Smooth muscle cell (in vitro differentiated cells): ENCODE measurements around the gene SYNDIG1. TPM values are rescaled to one million over a fixed set of nuclear protein-coding genes. Genes with fewer than 3 reads are reported as not detected.

Experiments used
- DNase-seq: peaks from one replicate; lab custom pipeline; 2025; ENCODE audit not compliant: unreplicated experiment; lab: John Stamatoyannopoulos, UW
- H2AFZ ChIP-seq: fragments of 200-600 bp; sonication (generic); 2 replicates; pipeline ENCODE4 v1.6.0; 2016; ENCODE audit warnings: antibody characterized with exemption, low read depth, mild to moderate bottlenecking
- H3F3A ChIP-seq: fragments of 200-600 bp; sonication (generic); 2 replicates; pipeline ENCODE4 v1.6.0; 2017; ENCODE audit warnings: antibody characterized with exemption, low read depth
- H3K27ac ChIP-seq: fragments of 200-600 bp; sonication (generic); 2 replicates; pipeline ENCODE4 v1.5.1; 2016; ENCODE audit warnings: low read depth, mild to moderate bottlenecking
- H3K27me3 ChIP-seq: fragments of 200-600 bp; sonication (generic); 2 replicates; pipeline ENCODE4 v1.6.1; 2016; ENCODE audit warnings: low read depth, mild to moderate bottlenecking
- H3K36me3 ChIP-seq: fragments of 200-600 bp; sonication (generic); 2 replicates; pipeline ENCODE4 v1.5.1; 2016; ENCODE audit warnings: low read depth
- H3K4me1 ChIP-seq: fragments of 200-600 bp; sonication (generic); 2 replicates; pipeline ENCODE4 v1.5.1; 2016; ENCODE audit warnings: low read depth
- H3K4me2 ChIP-seq: fragments of 200-600 bp; sonication (generic); 2 replicates; pipeline ENCODE4 v1.6.0; 2016; ENCODE audit warnings: mild to moderate bottlenecking
- H3K4me3 ChIP-seq: fragments of 200-600 bp; sonication (generic); 2 replicates; pipeline ENCODE4 v1.5.1; 2016; ENCODE audit warnings: mild to moderate bottlenecking
- H3K79me2 ChIP-seq: fragments of 200-600 bp; sonication (generic); 2 replicates; pipeline ENCODE4 v1.6.0; 2016; ENCODE audit warnings: low read depth, mild to moderate bottlenecking
- H3K9ac ChIP-seq: fragments of 200-600 bp; sonication (generic); 2 replicates; pipeline ENCODE4 v1.6.0; 2016; ENCODE audit warnings: low read depth
- H3K9me3 ChIP-seq: fragments of 200-600 bp; sonication (generic); replicated peaks from 2 replicates; pipeline ENCODE4 v1.5.1; 2016; ENCODE audit warnings: low read depth
- H4K20me1 ChIP-seq: fragments of 200-600 bp; sonication (generic); 2 replicates; pipeline ENCODE4 v1.6.0; 2016; ENCODE audit warnings: low read depth
- CTCF ChIP-seq: fragments of 200-600 bp; sonication (generic); IDR thresholded peaks from 2 replicates; pipeline ENCODE4 v1.5.1; 2017; ENCODE audit warnings: borderline replicate concordance, mild to moderate bottlenecking, antibody characterized with exemption; ENCODE audit not compliant: insufficient read depth, poor library complexity, severe bottlenecking
- WGBS: methylation state at CpG from one replicate; pipeline ENCODE4 v1.1.7; 2016; ENCODE audit warnings: low lambda C conversion rate; 5-methylcytosine and 5-hydroxymethylcytosine counted together
- polyA plus RNA-seq: library from polyadenylated mRNA; unstranded; fragments of >200 nt; fragmentation: Nextera tagmentation; extraction: Ambion mirVana; gene quantifications from 2 replicates; pipeline ENCODE4 v1.2.1, GENCODE V29; 2016
- total RNA-seq: library from RNA; depleted of rRNA; stranded (reverse); fragments of >200 nt; gene quantifications from 2 replicates; pipeline ENCODE4 v1.2.3, GENCODE V29; 2014

SYNDIG1 gene
- total and polyA plus RNA-seq, 2 experiments from 2014 or later = 1.8 to 2.2 TPM

- H3K4me2 ChIP-seq = no peak overlapping the region
- DNase-seq = no peak
- H3K9ac ChIP-seq = no peak overlapping the region
- no peak overlapping the region for H3K27ac ChIP-seq
- H3K4me1 ChIP-seq = no peaks in the 10 kb centered on the region
- H3F3A ChIP-seq = no peaks in the 10 kb centered on the region
- no peak overlapping the region for H2AFZ ChIP-seq
- no peak for TF ChIP-seq CTCF
- no peaks in the 10 kb centered on the region for H3K79me2 ChIP-seq
- no peaks in the 10 kb centered on the region for H4K20me1 ChIP-seq
- H3K4me3 ChIP-seq = no peak overlapping the region
- no peaks in the 10 kb centered on the region for H3K27me3 ChIP-seq
- 95% methylated on average over 2 of the region's 2 CpGs for WGBS
- no peaks in the 10 kb centered on the region for H3K36me3 ChIP-seq
- H3K9me3 ChIP-seq = no peaks in the 10 kb centered on the region
Observed at GRCh38 chr20:24574307-24574706, 104.9 kb downstream of the SYNDIG1 start.

GRCh38 chr20:24574797-24575196 is 105.4 kb downstream of the SYNDIG1 start:
- H3K27ac ChIP-seq = no peak overlapping the region
- no peaks in the 10 kb centered on the region for H3F3A ChIP-seq
- no peaks in the 10 kb centered on the region for H3K9me3 ChIP-seq
- H3K4me1 ChIP-seq = no peaks in the 10 kb centered on the region
- H3K4me2 ChIP-seq = no peak overlapping the region
- no peak for TF ChIP-seq CTCF
- H4K20me1 ChIP-seq = no peaks in the 10 kb centered on the region
- H2AFZ ChIP-seq = no peak overlapping the region
- H3K4me3 ChIP-seq = no peak overlapping the region
- no peaks in the 10 kb centered on the region for H3K36me3 ChIP-seq
- H3K9ac ChIP-seq = no peak overlapping the region
- H3K27me3 ChIP-seq = no peaks in the 10 kb centered on the region
- no peaks in the 10 kb centered on the region for H3K79me2 ChIP-seq
- WGBS = 87% methylated on average over 5 of the region's 5 CpGs
- no peak for DNase-seq

- Histone ChIP-seq H3F3A (no peaks in the 10 kb centered on the region), H3K27ac (no peak overlapping the region), H3K9ac (no peak overlapping the region), H3K27me3 (no peaks in the 10 kb centered on the region), H3K4me1 (no peaks in the 10 kb centered on the region), H3K9me3 (no peaks in the 10 kb centered on the region), H3K4me3 (no peak overlapping the region), H2AFZ (no peak overlapping the region), H4K20me1 (no peaks in the 10 kb centered on the region), H3K79me2 (no peaks in the 10 kb centered on the region), H3K4me2 (no peak overlapping the region), H3K36me3 (no peaks in the 10 kb centered on the region)
- no peak for TF ChIP-seq CTCF
- WGBS = 93% methylated on average over 4 of the region's 4 CpGs
- no peak for DNase-seq
Observed at GRCh38 chr20:24575811-24576210, 106.4 kb downstream of the SYNDIG1 start.

- Histone ChIP-seq H3F3A (no peaks in the 10 kb centered on the region), H3K27me3 (no peaks in the 10 kb centered on the region), H3K79me2 (no peaks in the 10 kb centered on the region), H2AFZ (no peak overlapping the region), H3K36me3 (no peaks in the 10 kb centered on the region), H4K20me1 (no peaks in the 10 kb centered on the region), H3K4me1 (no peaks in the 10 kb centered on the region), H3K9me3 (no peaks in the 10 kb centered on the region), H3K9ac (no peak overlapping the region), H3K4me2 (no peak overlapping the region), H3K27ac (no peak overlapping the region), H3K4me3 (no peak overlapping the region)
- DNase-seq = no peak
- 96% methylated on average over 9 of the region's 11 CpGs for WGBS
- TF ChIP-seq CTCF = no peak
Observed at GRCh38 chr20:24576447-24576846, 107.0 kb downstream of the SYNDIG1 start.
